HL-60 (cell line): ENCODE data around the gene IGSF9B.

ENCODE experiments used
- DNase-seq, 2 experiments: peaks; one replicate each; pipeline ENCODE4 v3.0.0-alpha.2; 2010 to 2020; ENCODE audit warnings: low read depth in 1 of 2, low spot score in 1 of 2
- H3K27ac ChIP-seq: fragments of 250-450 bp; sonication (Bioruptor Pico); replicated peaks from 2 replicates; pipeline ENCODE4 v1.5.1; 2020; ENCODE audit warnings: mild to moderate bottlenecking, moderate library complexity
- H3K27me3 ChIP-seq: fragments of 250-450 bp; sonication (Bioruptor Pico); 2 replicates; pipeline ENCODE4 v1.5.1; 2021; ENCODE audit warnings: mild to moderate bottlenecking, moderate library complexity; ENCODE audit not compliant: insufficient read depth, poor library complexity, severe bottlenecking
- H3K4me3 ChIP-seq: replicated peaks from 2 replicates; pipeline ENCODE4 v1.5.1; 2011; ENCODE audit warnings: mild to moderate bottlenecking, control low read depth, low read length; ENCODE audit not compliant: insufficient read depth
- CTCF ChIP-seq: IDR thresholded peaks from one replicate; pipeline ENCODE4 v1.5.1; 2011; ENCODE audit warnings: low read length, control low read depth, inconsistent platforms; ENCODE audit not compliant: insufficient read depth
- GABPA ChIP-seq: IDR thresholded peaks from 2 replicates; pipeline ENCODE4 v1.6.1; 2012; ENCODE audit warnings: low read depth
- POLR2AphosphoS5 ChIP-seq: IDR thresholded peaks from 2 replicates; pipeline ENCODE4 v1.6.1; 2012; ENCODE audit warnings: low read depth
- REST ChIP-seq: IDR thresholded peaks from 2 replicates; pipeline ENCODE4 v1.6.1; 2012; ENCODE audit warnings: low read depth; ENCODE audit not compliant: insufficient replicate concordance
- SPI1 ChIP-seq: IDR thresholded peaks from 2 replicates; pipeline ENCODE4 v1.6.1; 2012; ENCODE audit warnings: low read depth, mild to moderate bottlenecking, borderline replicate concordance

IGSF9B gene

GRCh38 chr11:133900176-133901105 is 56.3 kb downstream of the IGSF9B start:
- Histone ChIP-seq H3K27me3 (no peaks in the 10 kb centered on the region), H3K27ac (no peak overlapping the region), H3K4me3 (no peak overlapping the region)
- DNase-seq: no peak
- TF ChIP-seq REST (no peak), POLR2AphosphoS5 (no peak), SPI1 (no peak), GABPA (no peak), CTCF (no peak)

- no peak for DNase-seq
- H3K4me3 ChIP-seq: no peak overlapping the region
Measured at GRCh38 chr11:133898770-133899115, 58.0 kb downstream of the IGSF9B start.

More at GRCh38 chr11:133898770-133899115, 58.0 kb downstream of the IGSF9B start:
- H3K27ac ChIP-seq: no peak overlapping the region
- no peak for TF ChIP-seq CTCF
- no peak for TF ChIP-seq GABPA
- no peak for TF ChIP-seq REST
- TF ChIP-seq SPI1: no peak
- TF ChIP-seq POLR2AphosphoS5: no peak
- H3K27me3 ChIP-seq: no peaks in the 10 kb centered on the region
